HEK293 (cell line): Measurements from ENCODE around the gene FAM131B.

Source experiments
- CTCF ChIA-PET: fragments of 350-600 bp; formaldehyde crosslinking; extraction: SDS; loops from one replicate; lab custom pipeline; 2021; ENCODE audit warnings: antibody characterized with exemption; lab: Yijun Ruan, JAX
- POLR2A ChIA-PET: fragments of 300-600 bp; formaldehyde crosslinking; extraction: SDS; loops from one replicate; lab custom pipeline; 2020; ENCODE audit warnings: antibody characterized with exemption, inconsistent platforms; lab: Yijun Ruan, JAX
- H3K27ac ChIP-seq: fragments of 200-500 bp; sonication (Bioruptor generic); 2 replicates; pipeline ENCODE4 v1.5.1; 2014; ENCODE audit warnings: low read depth, low read length, control low read depth, inconsistent platforms; ENCODE audit errors: extremely low read depth
- H3K36me3 ChIP-seq, 2 experiments: fragments of 200-500 bp in 1 of 2; sonication (Bioruptor generic) in 1 of 2; 1 replicate in 1 of 2; 2 replicates in 1 of 2; pipeline ENCODE4 v1.5.1; 2014 to 2017; ENCODE audit warnings: inconsistent platforms in 2 of 2, low read length in 2 of 2; ENCODE audit not compliant: control insufficient read depth in 2 of 2, insufficient read depth in 1 of 2
- H3K4me1 ChIP-seq: fragments of 200-500 bp; sonication (Bioruptor generic); 2 replicates; pipeline ENCODE4 v1.5.1; 2014; ENCODE audit warnings: mild to moderate bottlenecking, low read length, inconsistent platforms; ENCODE audit not compliant: control insufficient read depth, insufficient read depth
- H3K4me3 ChIP-seq: 2 replicates; pipeline ENCODE4 v1.5.1; 2011; ENCODE audit warnings: low read depth, mild to moderate bottlenecking, control low read depth, low read length, moderate library complexity
- H3K9me3 ChIP-seq: fragments of 200-500 bp; sonication (Bioruptor generic); 2 replicates; pipeline ENCODE4 v1.5.1; 2014; ENCODE audit warnings: low read depth, low read length, inconsistent platforms; ENCODE audit not compliant: control insufficient read depth, insufficient read depth
- BCL6B ChIP-seq: fragments of 450-650 bp; formaldehyde crosslinking; IDR thresholded peaks from 2 replicates; pipeline ENCODE4 v1.5.1; 2017; ENCODE audit warnings: missing biosample characterization, missing genetic modification characterization
- IKZF3 ChIP-seq: fragments of 450-650 bp; IDR thresholded peaks from 2 replicates; pipeline ENCODE4 v1.5.0; 2018; ENCODE audit warnings: missing biosample characterization, mild to moderate bottlenecking, missing genetic modification characterization, moderate library complexity
- REST ChIP-seq: fragments of 450-650 bp; formaldehyde crosslinking; IDR thresholded peaks from 2 replicates; pipeline ENCODE4 v1.5.1; 2016; ENCODE audit warnings: missing biosample characterization, missing genetic modification characterization
- SETDB1 ChIP-seq: IDR thresholded peaks from one replicate; pipeline ENCODE4 v1.6.1; 2017; ENCODE audit warnings: mild to moderate bottlenecking, low read length, moderate library complexity, mixed read lengths; ENCODE audit not compliant: insufficient read length
- YY2 ChIP-seq: fragments of 450-650 bp; formaldehyde crosslinking; IDR thresholded peaks from 2 replicates; pipeline ENCODE4 v1.5.1; 2016; ENCODE audit warnings: missing biosample characterization, missing genetic modification characterization
- ZBTB21 ChIP-seq: fragments of 450-650 bp; formaldehyde crosslinking; IDR thresholded peaks from 2 replicates; pipeline ENCODE4 v1.5.1; 2017; ENCODE audit warnings: missing biosample characterization, missing genetic modification characterization
- ZFP37 ChIP-seq: fragments of 450-650 bp; formaldehyde crosslinking; IDR thresholded peaks from 2 replicates; pipeline ENCODE4 v1.5.1; 2016; ENCODE audit warnings: missing biosample characterization, missing genetic modification characterization
- ZNF112 ChIP-seq: fragments of 450-650 bp; formaldehyde crosslinking; IDR thresholded peaks from 2 replicates; pipeline ENCODE4 v1.5.0; 2017; ENCODE audit warnings: missing biosample characterization, missing genetic modification characterization
- ZNF184 ChIP-seq: fragments of 450-650 bp; IDR thresholded peaks from 2 replicates; pipeline ENCODE4 v1.5.1; 2018; ENCODE audit warnings: missing biosample characterization, mild to moderate bottlenecking, missing genetic modification characterization
- ZNF26 ChIP-seq: fragments of 450-650 bp; formaldehyde crosslinking; IDR thresholded peaks from 2 replicates; pipeline ENCODE4 v1.5.1; 2016; ENCODE audit warnings: missing biosample characterization, missing genetic modification characterization
- ZNF280D ChIP-seq: fragments of 450-650 bp; formaldehyde crosslinking; IDR thresholded peaks from 2 replicates; pipeline ENCODE4 v1.5.1; 2016; ENCODE audit warnings: missing biosample characterization, missing genetic modification characterization
- ZNF354C ChIP-seq: fragments of 450-650 bp; formaldehyde crosslinking; IDR thresholded peaks from 2 replicates; pipeline ENCODE4 v1.5.1; 2016; ENCODE audit warnings: missing biosample characterization, missing genetic modification characterization, low read depth, borderline replicate concordance
- ZNF394 ChIP-seq: fragments of 450-650 bp; formaldehyde crosslinking; IDR thresholded peaks from 2 replicates; pipeline ENCODE4 v1.5.1; 2016; ENCODE audit warnings: missing biosample characterization, missing genetic modification characterization, mild to moderate bottlenecking, moderate library complexity, borderline replicate concordance
- ZNF404 ChIP-seq: fragments of 450-650 bp; formaldehyde crosslinking; IDR thresholded peaks from 2 replicates; pipeline ENCODE4 v1.5.1; 2017; ENCODE audit warnings: missing biosample characterization, missing genetic modification characterization
- ZNF48 ChIP-seq: fragments of 450-650 bp; formaldehyde crosslinking; IDR thresholded peaks from 2 replicates; pipeline ENCODE4 v1.5.1; 2016; ENCODE audit warnings: missing biosample characterization, missing genetic modification characterization
- ZNF488 ChIP-seq: fragments of 450-650 bp; formaldehyde crosslinking; IDR thresholded peaks from 2 replicates; pipeline ENCODE4 v1.5.1; 2016; ENCODE audit warnings: missing biosample characterization, missing genetic modification characterization
- ZNF513 ChIP-seq: fragments of 450-650 bp; IDR thresholded peaks from 2 replicates; pipeline ENCODE4 v1.5.1; 2018; ENCODE audit warnings: missing biosample characterization, missing genetic modification characterization
- ZNF626 ChIP-seq: fragments of 450-650 bp; sonication (Bioruptor Pico); formaldehyde crosslinking; IDR thresholded peaks from 2 replicates; pipeline ENCODE4 v1.5.1; 2018; ENCODE audit warnings: missing biosample characterization, missing genetic modification characterization, inconsistent platforms
- ZNF660 ChIP-seq: fragments of 450-650 bp; IDR thresholded peaks from 2 replicates; pipeline ENCODE4 v1.5.1; 2018; ENCODE audit warnings: missing biosample characterization, mild to moderate bottlenecking, missing genetic modification characterization
- ZNF670 ChIP-seq: fragments of 450-650 bp; formaldehyde crosslinking; IDR thresholded peaks from 2 replicates; pipeline ENCODE4 v1.5.1; 2016; ENCODE audit warnings: missing biosample characterization, missing genetic modification characterization, low read depth
- ZNF677 ChIP-seq: fragments of 450-650 bp; IDR thresholded peaks from 2 replicates; pipeline ENCODE4 v1.5.0; 2018; ENCODE audit warnings: missing biosample characterization, mild to moderate bottlenecking, missing genetic modification characterization, moderate library complexity
- ZNF747 ChIP-seq: fragments of 450-650 bp; formaldehyde crosslinking; IDR thresholded peaks from 2 replicates; pipeline ENCODE4 v1.5.1; 2016; ENCODE audit warnings: missing biosample characterization, missing genetic modification characterization
- ZSCAN23 ChIP-seq: fragments of 450-650 bp; formaldehyde crosslinking; IDR thresholded peaks from 2 replicates; pipeline ENCODE4 v1.5.1; 2016; ENCODE audit warnings: missing biosample characterization, missing genetic modification characterization
- ZSCAN4 ChIP-seq: fragments of 450-650 bp; formaldehyde crosslinking; IDR thresholded peaks from 2 replicates; pipeline ENCODE4 v1.5.1; 2017; ENCODE audit warnings: missing biosample characterization, missing genetic modification characterization

The FAM131B gene

GRCh38 chr7:143359771-143360353, 2.7 kb downstream of the FAM131B start (continued):
- TF ChIP-seq ZFP37 (tag by site-specific recombination), result no peak
- TF ChIP-seq ZBTB21 (tag by site-specific recombination), result no peak
- no peak for TF ChIP-seq SETDB1
- TF ChIP-seq ZNF26 (tag by site-specific recombination), result no peak
- TF ChIP-seq ZNF488 (tag by site-specific recombination), result no peak
- no peak for TF ChIP-seq ZNF626 (tag by site-specific recombination)

- ChIA-PET CTCF (interaction anchor here (2.3 kb wide), 1 partner anchor 14 kb away, joined by 6 read pairs; no protein-coding TSS in a partner anchor), POLR2A (no interaction called here)
- no peak for TF ChIP-seq ZNF513 (tag by site-specific recombination)
- no peak for TF ChIP-seq YY2 (tag by site-specific recombination)
- TF ChIP-seq ZNF112 (tag by site-specific recombination), result no peak
- TF ChIP-seq ZNF48 (tag by site-specific recombination), result no peak
- no peak for TF ChIP-seq REST (tag by site-specific recombination)
- TF ChIP-seq ZNF184, result no peak
- TF ChIP-seq ZNF280D (tag by site-specific recombination), result no peak
- TF ChIP-seq BCL6B (tag by site-specific recombination), result no peak
- TF ChIP-seq ZNF394 (tag by site-specific recombination), result no peak
- no peak for TF ChIP-seq ZSCAN4
- TF ChIP-seq ZNF404, result no peak
- no peak for TF ChIP-seq ZNF747 (tag by site-specific recombination)
- TF ChIP-seq ZNF677 (tag by site-specific recombination), result no peak
- no peak for TF ChIP-seq ZNF670 (tag by site-specific recombination)
- no peak for TF ChIP-seq ZSCAN23 (tag by site-specific recombination)
- TF ChIP-seq ZNF660 (tag by site-specific recombination), result no peak
- TF ChIP-seq ZNF354C (tag by site-specific recombination), result no peak
- no peak for TF ChIP-seq IKZF3 (tag by site-specific recombination)
Observed at GRCh38 chr7:143358626-143359025, 3.9 kb downstream of the FAM131B start.

More at GRCh38 chr7:143358626-143359025, 3.9 kb downstream of the FAM131B start:
- Histone ChIP-seq H3K4me3 (no peak overlapping the region), H3K4me1 (no peaks in the 10 kb centered on the region), H3K27ac (no peak overlapping the region), H3K9me3 (no peaks in the 10 kb centered on the region), H3K36me3 (peaks cover 0 to 32% of the 10 kb centered on the region in 2 experiments; a peak in 1 of 3 replicates)
